GM21825 (cell line): ENCODE data around the gene GAS5.
"Not testable (repeated sequence)": the region's sequence is repeated elsewhere in the genome, so short reads cannot be mapped to it uniquely, and the experiment has no call there.

Experiments used
- ATAC-seq: cut with Tn5 transposase; IDR thresholded peaks from one replicate; pipeline ENCODE4 v1.9.1; 2021; ENCODE audit warnings: mild to moderate bottlenecking, moderate library complexity; ENCODE audit not compliant: unreplicated experiment

The GAS5 gene

GRCh38 chr1:173870252-173871075 lies 2.7 kb upstream of the GAS5 start:
- no peak for ATAC-seq

DNA sequence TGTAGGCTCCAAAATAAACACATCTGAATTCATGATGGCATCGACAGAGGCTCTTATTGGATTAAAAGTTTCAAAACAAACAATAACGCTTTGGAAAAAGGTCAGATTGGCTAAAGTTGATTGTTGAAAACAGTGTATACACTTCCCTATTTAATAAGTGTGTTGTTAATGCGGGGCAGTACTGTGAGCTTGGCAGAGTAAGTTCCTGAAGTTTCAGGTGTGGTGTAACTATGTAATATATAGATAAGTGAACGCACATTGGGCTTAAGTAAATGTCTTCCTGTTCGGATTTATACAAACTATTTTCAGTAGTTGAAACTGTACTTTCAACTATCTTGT lies 1.2 kb upstream of the GAS5 start:
- ATAC-seq, result no peak

- ATAC-seq, result peak; percentile 61
Observed at GRCh38 chr1:173868266-173869020, 654 bp upstream of the GAS5 start, which contains the start of gene ZBTB37. Gene ZBTB37 (plus strand): TSS chr1:173868380. CDS start chr1:173870226, 1,846 bp downstream.

GRCh38 chr1:173867141-173867752 lies 542 bp downstream of the GAS5 start:
- ATAC-seq, result no peak

DNA sequence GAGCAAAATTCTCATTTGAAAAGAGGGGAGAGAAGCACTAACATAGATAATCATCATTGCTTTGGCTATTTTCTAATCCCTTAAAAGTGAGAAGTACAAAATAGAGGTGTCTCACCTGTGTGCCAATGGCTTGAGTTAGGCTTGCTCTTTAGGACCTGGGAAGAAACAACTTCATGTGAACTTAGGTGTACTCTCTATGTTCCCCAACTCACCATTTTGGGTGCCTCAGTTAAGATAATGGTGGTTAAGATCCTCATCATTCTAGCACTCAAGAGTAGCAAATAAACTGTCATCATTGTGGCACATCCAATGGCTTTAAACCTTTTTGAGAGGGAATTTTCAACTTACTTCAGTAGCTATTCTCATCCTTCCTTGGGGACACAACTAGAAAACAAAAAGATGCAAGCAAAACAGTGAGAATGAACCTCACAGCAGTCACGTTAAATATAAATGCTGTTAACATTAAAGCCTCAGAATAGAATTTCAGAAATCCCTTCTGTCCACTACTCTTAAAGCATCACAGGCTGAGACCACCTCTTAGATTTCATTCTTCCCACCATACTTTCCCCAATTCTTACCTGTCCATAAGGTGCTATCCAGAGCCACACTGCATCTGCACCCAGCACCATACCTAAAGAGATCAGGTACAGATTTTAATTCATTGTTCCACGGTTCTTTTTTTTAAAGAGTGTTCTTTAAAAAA lies 1.2 kb downstream of the GAS5 start:
- no peak for ATAC-seq

DNA sequence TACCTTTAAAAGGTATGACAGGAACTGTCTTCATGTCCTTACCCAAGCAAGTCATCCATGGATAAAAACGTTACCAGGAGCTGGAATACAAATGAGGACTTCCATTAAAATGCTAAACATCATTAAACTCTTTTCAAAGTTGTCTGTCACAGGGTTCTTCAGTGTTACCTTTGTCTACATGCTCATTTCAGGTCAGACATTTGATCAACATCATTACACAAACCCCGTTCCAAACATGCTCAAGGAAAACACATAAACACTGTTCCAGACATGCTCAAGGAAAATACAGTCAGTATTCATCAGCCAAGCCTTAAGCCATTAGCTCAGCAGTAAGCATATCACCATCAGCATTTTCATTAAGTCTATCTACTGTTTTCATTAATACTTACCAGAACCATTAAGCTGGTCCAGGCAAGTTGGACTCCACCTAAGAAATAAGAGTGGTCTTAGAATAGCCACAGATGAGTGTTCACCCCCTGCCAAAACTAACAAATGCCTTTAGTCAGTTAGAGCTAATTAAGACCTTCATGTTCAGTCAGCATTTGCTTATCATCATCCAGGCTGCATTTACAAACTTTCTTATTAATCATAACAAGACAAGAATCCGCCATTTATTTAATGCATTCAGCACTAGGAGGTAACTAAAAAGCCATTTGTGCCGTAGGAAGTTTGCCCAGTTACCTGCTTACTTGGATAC lies 2.2 kb downstream of the GAS5 start:
- ATAC-seq, result no peak

- no peak for ATAC-seq
Observed at GRCh38 chr1:173864179-173864867, 3.5 kb downstream of the GAS5 start.

DNA sequence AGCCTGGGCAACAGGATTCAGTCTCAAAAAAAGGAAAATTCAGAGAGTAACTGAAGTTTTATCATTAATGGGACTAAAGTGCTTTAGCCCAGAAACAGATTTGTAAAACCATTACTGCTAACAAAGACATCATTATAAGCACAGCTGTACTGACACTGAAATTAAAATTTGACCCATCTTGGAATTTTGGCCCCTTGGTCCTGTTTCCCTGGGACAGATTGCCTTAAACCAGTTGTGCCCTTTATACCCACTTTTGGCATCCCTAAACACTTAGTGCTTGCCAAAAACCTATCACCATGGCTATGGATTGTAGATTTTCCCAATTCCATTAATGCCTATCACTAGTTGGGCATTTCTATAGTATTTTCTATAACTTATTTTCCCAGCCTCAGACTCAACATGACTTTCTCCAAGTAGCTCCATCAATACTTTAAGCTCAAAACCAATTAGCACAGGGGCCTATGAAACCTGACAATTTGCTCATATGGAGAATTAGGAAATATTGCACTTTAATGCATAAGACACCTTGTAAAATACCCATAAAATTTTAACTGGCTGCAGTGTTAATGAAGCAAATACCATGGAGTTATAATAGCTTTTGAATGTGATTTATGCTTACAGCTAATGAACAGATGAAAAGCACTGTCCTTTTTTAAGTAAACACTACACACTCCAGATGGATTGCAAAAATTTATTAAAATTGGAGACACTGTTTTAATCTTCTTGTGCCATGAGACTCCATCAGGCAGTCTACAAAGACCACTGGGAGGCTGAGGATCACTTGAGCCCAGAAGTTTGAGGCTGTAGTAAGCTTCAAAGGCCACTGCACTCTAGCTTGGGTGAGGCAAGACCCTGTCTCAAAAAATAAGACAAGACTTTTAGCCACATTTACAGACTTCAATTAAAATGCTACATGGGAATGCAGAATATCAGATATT lies 4.3 kb downstream of the GAS5 start:
- no peak for ATAC-seq

DNA sequence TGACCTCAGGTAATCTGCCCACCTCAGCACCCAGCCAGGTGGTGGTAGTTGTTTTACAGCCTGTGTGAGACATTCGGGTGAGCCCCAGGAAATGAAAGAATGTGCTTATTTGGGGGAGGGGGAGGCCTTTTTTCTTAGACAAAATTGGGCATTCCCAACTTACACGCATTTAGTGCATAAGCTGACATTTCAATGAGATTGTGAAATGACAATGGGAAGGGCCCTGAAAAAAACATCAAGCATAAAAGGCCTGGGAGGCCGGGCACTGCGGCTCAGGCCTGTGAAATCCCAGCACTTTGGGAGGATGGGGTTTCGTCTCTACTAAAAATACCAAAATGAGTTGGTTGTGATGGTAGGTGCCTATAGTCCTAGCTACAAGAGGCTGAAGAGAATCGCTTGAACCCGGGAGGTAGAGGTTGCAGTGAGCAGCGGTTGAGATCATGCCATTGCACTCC lies 5.0 kb downstream of the GAS5 start:
- no peak for ATAC-seq

- not testable (repeated sequence) for ATAC-seq
Observed at GRCh38 chr1:173862146-173862768, 5.5 kb downstream of the GAS5 start.

DNA sequence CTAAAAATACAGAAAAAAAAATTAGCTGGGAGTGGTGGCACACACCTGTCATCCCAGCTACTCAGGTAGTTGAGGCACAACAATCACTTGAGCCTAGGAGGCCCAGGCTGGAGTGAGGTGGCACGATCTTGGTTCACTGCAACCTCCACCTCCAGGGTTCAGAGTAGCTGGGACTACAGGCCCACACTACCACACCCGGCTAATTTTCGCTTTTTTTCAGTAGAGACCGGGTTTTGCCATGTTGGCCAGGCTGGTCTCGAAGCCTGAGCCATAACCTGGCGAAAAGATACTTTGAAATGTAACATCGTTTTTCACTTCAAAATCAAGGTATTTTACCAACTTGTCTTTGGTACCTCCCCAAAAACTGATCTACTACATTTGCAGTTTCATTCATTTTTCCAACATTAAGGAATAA lies 6.1 kb downstream of the GAS5 start:
- no peak for ATAC-seq

GRCh38 chr1:173860065-173860464 lies 7.7 kb downstream of the GAS5 start:
- ATAC-seq, result no peak

- ATAC-seq, result not testable (repeated sequence)
Observed at GRCh38 chr1:173859547-173859946, 8.2 kb downstream of the GAS5 start.

- ATAC-seq, result no peak
Observed at GRCh38 chr1:173857363-173857917, 10.3 kb downstream of the GAS5 start.

DNA sequence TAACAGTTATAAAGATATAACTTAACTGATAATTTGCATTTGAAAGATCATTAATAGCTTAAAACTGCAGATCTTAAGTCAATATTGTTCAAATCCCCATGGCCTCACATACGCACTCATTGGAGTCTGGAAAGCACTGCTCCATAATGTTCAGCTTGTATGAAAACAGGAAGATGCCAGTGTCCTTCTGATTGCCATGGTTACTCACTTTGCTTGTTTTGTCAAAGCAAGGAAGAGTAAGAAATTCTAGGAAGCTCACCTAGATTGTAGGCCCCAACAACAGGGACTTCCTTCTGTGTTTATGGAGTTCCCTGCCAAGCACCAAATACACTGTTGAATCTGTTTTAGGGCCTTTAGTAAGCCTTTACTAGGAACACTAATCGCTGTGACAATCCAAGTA lies 10.9 kb downstream of the GAS5 start:
- ATAC-seq, result no peak

- ATAC-seq, result no peak
Observed at GRCh38 chr1:173856014-173856413, 11.8 kb downstream of the GAS5 start.

- ATAC-seq, result no peak
Observed at GRCh38 chr1:173853074-173853473, 14.7 kb downstream of the GAS5 start.

DNA sequence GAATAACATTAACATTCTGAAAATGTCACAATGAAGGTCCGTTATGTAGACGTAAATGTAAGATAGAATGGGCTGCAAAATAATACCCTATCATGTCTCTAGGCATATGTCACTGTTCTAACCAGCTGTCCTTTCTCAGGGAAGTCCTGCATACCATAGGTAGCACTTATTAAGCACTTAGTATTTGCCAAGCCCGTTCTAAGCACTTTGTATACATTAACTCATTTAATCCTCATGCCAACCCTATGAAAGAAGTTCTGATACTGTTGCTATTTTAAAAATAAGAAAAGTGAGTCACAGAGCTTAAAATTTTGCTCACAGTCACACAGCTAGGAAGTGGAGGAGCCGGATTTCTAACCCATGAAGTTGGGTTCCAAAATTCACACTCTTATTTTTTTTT lies 15.7 kb downstream of the GAS5 start:
- no peak for ATAC-seq
